GM21447 (cell line): ENCODE data around the gene MED27.
"Not testable (repeated sequence)": the region's sequence is repeated elsewhere in the genome, so short reads cannot be mapped to it uniquely, and the experiment has no call there.

Source experiments
- ATAC-seq: cut with Tn5 transposase; IDR thresholded peaks from one replicate; pipeline ENCODE4 v1.9.1; 2021; ENCODE audit not compliant: unreplicated experiment

MED27 gene

GRCh38 chr9:132077881-132078698, 1.6 kb downstream of the MED27 start:
- no peak for ATAC-seq

- no peak for ATAC-seq
These were observed 3.8 kb downstream of the MED27 start for GRCh38 chr9:132075853-132076252.

- ATAC-seq, result no peak
These were observed 4.9 kb downstream of the MED27 start for GRCh38 chr9:132074736-132075135.

GRCh38 chr9:132071847-132072507, 7.7 kb downstream of the MED27 start:
- ATAC-seq, result no peak

- ATAC-seq, result no peak
These were observed 10.4 kb downstream of the MED27 start for GRCh38 chr9:132069046-132069898.

- ATAC-seq, result no peak
These were observed 11.1 kb downstream of the MED27 start for GRCh38 chr9:132068605-132069004.

GRCh38 chr9:132066511-132066910, 13.2 kb downstream of the MED27 start:
- no peak for ATAC-seq

GRCh38 chr9:132066057-132066456, 13.6 kb downstream of the MED27 start:
- no peak for ATAC-seq

GRCh38 chr9:132063281-132063680, 16.4 kb downstream of the MED27 start:
- no peak for ATAC-seq

- ATAC-seq, result no peak
These were observed 16.9 kb downstream of the MED27 start for GRCh38 chr9:132062806-132063205.

GRCh38 chr9:132061526-132061925, 18.1 kb downstream of the MED27 start:
- ATAC-seq, result no peak

- ATAC-seq, result no peak
These were observed 20.3 kb downstream of the MED27 start for GRCh38 chr9:132059361-132059760.

GRCh38 chr9:132058226-132058625, 21.4 kb downstream of the MED27 start:
- ATAC-seq, result not testable (repeated sequence)

- no peak for ATAC-seq
These were observed 22.7 kb downstream of the MED27 start for GRCh38 chr9:132056717-132057560.

GRCh38 chr9:132055756-132056155, 23.9 kb downstream of the MED27 start:
- no peak for ATAC-seq

GRCh38 chr9:132054024-132054423, 25.6 kb downstream of the MED27 start:
- no peak for ATAC-seq

GRCh38 chr9:132049900-132050299, 29.8 kb downstream of the MED27 start:
- ATAC-seq, result no peak

- no peak for ATAC-seq
These were observed 30.3 kb downstream of the MED27 start for GRCh38 chr9:132049323-132049882.

- ATAC-seq, result no peak
These were observed 31.5 kb downstream of the MED27 start for GRCh38 chr9:132048201-132048600.

- no peak for ATAC-seq
These were observed 33.2 kb downstream of the MED27 start for GRCh38 chr9:132046456-132046855.
